ENCODE results near the gene AK9. TPM values are rescaled to one million over a fixed set of nuclear protein-coding genes. Genes with fewer than 3 reads are reported as not detected.

AK9 gene
- total and polyA plus RNA-seq, 2 of the 4 experiments (the other 2 are of a cell fraction) = 1.7 to 1.8 TPM

- BruUV-seq (replicated peaks) = no TSS peak
- Histone ChIP-seq H4K20me1 (ENCODE audit: insufficient read depth, low read length) (no peaks in the 10 kb centered on the region), H3K9me3 (ENCODE audit: control insufficient read depth, insufficient read depth, low read length) (peaks cover 2% of the 10 kb centered on the region; the same call in 1 of the 2 replicates), H3K36me3 (ENCODE audit: control insufficient read depth, insufficient read depth, low read length) (no peaks in the 10 kb centered on the region), H2BK120ac (ENCODE audit: low read depth, low read length) (no peak overlapping the region), H2BK20ac (ENCODE audit: low read depth, low read length) (no peak overlapping the region), H2AK5ac (ENCODE audit: low read depth, low read length) (no peak overlapping the region), H4K91ac (ENCODE audit: insufficient read depth, low read depth, low read length) (no peak overlapping the region), H2BK15ac (ENCODE audit: low read depth, low read length) (no peak overlapping the region), H3K4me1 (ENCODE audit: control insufficient read depth, insufficient read depth, low read length) (no peaks in the 10 kb centered on the region), H3K4me2 (ENCODE audit: low read depth, low read length) (no peak overlapping the region), H3K27me3 (ENCODE audit: control insufficient read depth, insufficient read depth, low read length) (no peaks in the 10 kb centered on the region), H4K5ac (ENCODE audit: low read depth, low read length) (no peak overlapping the region), H3K79me1 (ENCODE audit: low read depth in 1 of 2, low read length in 2 of 2) (no peaks in the 10 kb centered on the region), H3K56ac (ENCODE audit: extremely low read depth, insufficient read depth, low read length) (no peak overlapping the region), H2AK9ac (replicated peaks; ENCODE audit: low read depth, low read length, poor library complexity) (no peak overlapping the region), H2AFZ (replicated peaks; ENCODE audit: low read length, poor library complexity) (no peak overlapping the region), H3K23ac (ENCODE audit: low read depth, low read length) (no peak overlapping the region), H3K9me1 (ENCODE audit: insufficient read depth, low read length) (no peaks in the 10 kb centered on the region), H3K9ac (ENCODE audit: low read depth, low read length) (no peak overlapping the region), H3K14ac (replicated peaks; ENCODE audit: low read depth, low read length) (no peak overlapping the region), H3K18ac (ENCODE audit: low read depth, low read length) (no peak overlapping the region), H3K4ac (ENCODE audit: low read depth, low read length) (no peak overlapping the region), H2BK5ac (ENCODE audit: low read depth, low read length, poor library complexity, severe bottlenecking) (no peak overlapping the region), H4K8ac (ENCODE audit: low read depth in 2 of 2, low read length in 2 of 2) (no peak overlapping the region), H3K4me3 (ENCODE audit: insufficient read depth, low read depth, low read length) (no peak overlapping the region), H3K27ac (ENCODE audit: insufficient read depth, low read length) (no peak overlapping the region)
- no peak for TF ChIP-seq CTCF (conservative IDR thresholded peaks at IDR 0.05; ENCODE audit: low read depth, low read length)
- no peak for TF ChIP-seq NFE2L2 (IDR thresholded peaks at IDR 0.05; ENCODE audit: low read depth, low read length)
- no peak for TF ChIP-seq RAD21 (IDR thresholded peaks at IDR 0.05; ENCODE audit: low read length)
- TF ChIP-seq MAZ (IDR thresholded peaks at IDR 0.05; ENCODE audit: borderline replicate concordance, low read depth, low read length) = no peak
- no peak for TF ChIP-seq RCOR1 (IDR thresholded peaks at IDR 0.05; ENCODE audit: insufficient replicate concordance, low read length)
- no peak for TF ChIP-seq SMC3 (IDR thresholded peaks at IDR 0.05; ENCODE audit: low read depth, low read length)
- no peak for TF ChIP-seq MXI1 (IDR thresholded peaks at IDR 0.05; ENCODE audit: borderline replicate concordance, low read depth, low read length)
- in situ Hi-C loops (cut with MboI; ENCODE audit: low sequenced_read_pairs) (no loop called here), dilution Hi-C loops (cut with HindIII; ENCODE audit: low sequenced_read_pairs, unreplicated experiment) (no loop called here), intact Hi-C loops (cut with micrococcal nuclease) (no loop called here)
- POLR2A ChIA-PET (ENCODE audit: unreplicated experiment) = no interaction called here
- CTCF ChIA-PET = no interaction called here
- ATAC-seq (ENCODE audit: low read depth) (no peak), DNase-seq (no peak)
- no CpG with 5 or more reads among the region's 1 CpG for WGBS, 2 experiments (ENCODE audit: extremely low coverage in 2 of 2, insufficient read length in 1 of 2)
Observed at GRCh38 chr6:109609737-109610136, 81.3 kb downstream of the AK9 start.
